ENCODE results near the gene OR6C4.

GRCh38 chr12:55585817-55586216 is 36.4 kb downstream of the OR6C4 start:
- TF ChIP-seq, protein P1, sequence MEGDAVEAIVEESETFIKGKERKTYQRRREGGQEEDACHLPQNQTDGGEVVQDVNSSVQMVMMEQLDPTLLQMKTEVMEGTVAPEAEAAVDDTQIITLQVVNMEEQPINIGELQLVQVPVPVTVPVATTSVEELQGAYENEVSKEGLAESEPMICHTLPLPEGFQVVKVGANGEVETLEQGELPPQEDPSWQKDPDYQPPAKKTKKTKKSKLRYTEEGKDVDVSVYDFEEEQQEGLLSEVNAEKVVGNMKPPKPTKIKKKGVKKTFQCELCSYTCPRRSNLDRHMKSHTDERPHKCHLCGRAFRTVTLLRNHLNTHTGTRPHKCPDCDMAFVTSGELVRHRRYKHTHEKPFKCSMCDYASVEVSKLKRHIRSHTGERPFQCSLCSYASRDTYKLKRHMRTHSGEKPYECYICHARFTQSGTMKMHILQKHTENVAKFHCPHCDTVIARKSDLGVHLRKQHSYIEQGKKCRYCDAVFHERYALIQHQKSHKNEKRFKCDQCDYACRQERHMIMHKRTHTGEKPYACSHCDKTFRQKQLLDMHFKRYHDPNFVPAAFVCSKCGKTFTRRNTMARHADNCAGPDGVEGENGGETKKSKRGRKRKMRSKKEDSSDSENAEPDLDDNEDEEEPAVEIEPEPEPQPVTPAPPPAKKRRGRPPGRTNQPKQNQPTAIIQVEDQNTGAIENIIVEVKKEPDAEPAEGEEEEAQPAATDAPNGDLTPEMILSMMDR (conservative IDR thresholded peaks at IDR 0.05; ENCODE audit: low read depth in 2 of 2): no peak
- TF ChIP-seq EZH2 (IDR thresholded peaks at IDR 0.05; ENCODE audit: low read depth, unreplicated experiment): no peak
